Erythroblast (primary cell): ENCODE results near the gene PWWP2A.

Source experiments
- GATA1 ChIP-seq: IDR thresholded peaks from 2 replicates; pipeline ENCODE4 v1.6.1; 2011; ENCODE audit warnings: low read depth, mild to moderate bottlenecking, control low read depth, low read length, moderate library complexity
- POLR2A ChIP-seq: IDR thresholded peaks from 2 replicates; pipeline ENCODE4 v1.6.1; 2011; ENCODE audit warnings: mild to moderate bottlenecking, low read length

GRCh38 chr5:160076997-160077396 lies 42.3 kb downstream of the PWWP2A start:
- TF ChIP-seq POLR2A (no peak), GATA1 (no peak)
